ENCODE measurements around the gene SLC23A3.

DNA sequence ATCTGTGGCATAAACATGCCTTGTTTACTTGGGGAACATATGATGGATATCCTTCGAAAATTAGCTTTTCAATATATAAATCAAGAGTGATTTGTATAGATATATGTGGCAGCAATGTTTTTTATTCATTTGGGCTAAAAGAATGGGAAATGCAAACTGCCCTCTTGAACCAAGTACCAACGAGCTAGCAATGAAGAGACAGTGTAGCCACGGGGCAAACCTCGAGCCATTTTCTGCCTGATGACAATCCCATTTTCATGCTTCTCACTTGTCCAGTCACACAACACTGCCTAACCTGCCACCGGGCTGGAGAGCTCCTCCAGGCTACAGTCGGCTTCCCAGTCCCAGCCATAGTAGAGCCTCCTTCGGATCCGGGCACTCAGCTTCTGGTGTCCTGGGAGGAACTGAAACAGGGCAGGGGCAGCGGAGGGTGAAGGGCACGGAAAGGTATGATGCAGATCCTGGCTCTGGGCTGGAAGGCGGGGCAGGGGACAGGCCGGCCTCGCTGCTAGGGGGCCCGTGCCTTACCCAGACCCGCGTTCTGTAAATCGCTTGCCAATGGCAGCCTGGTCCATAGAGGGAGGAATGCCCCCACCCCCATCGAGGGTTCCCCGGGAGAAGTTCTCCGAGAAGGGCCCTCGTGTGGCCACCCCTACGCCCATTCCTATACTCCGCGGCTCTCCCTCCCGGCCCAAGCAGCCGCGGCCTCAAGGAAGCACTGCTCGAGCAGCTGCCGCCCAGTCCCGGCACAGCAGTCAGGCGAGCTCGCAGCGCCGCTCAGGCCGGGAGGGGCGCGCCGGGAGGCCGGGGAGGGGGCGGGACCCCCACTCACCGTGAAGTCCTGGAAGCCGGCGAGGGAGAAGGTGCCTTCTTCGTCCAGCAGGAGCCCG is 6.3 kb upstream of the SLC23A3 start:
- no peak for TF ChIP-seq POLR2AphosphoS5 (IDR thresholded peaks at IDR 0.05; ENCODE audit: low read depth, low read length)
- TF ChIP-seq FOXP2 (optimal IDR thresholded peaks at IDR 0.05; ENCODE audit: borderline replicate concordance, extremely low read depth, extremely low read length, insufficient read depth) = no peak
- TF ChIP-seq TAF1 (IDR thresholded peaks at IDR 0.05; ENCODE audit: borderline replicate concordance, insufficient read depth, low read length) = no peak
- no peak for TF ChIP-seq REST (IDR thresholded peaks at IDR 0.05; ENCODE audit: insufficient read depth in 1 of 2, low read depth in 2 of 2, low read length in 2 of 2)
- TF ChIP-seq SIN3A (IDR thresholded peaks at IDR 0.05; ENCODE audit: borderline replicate concordance, insufficient read depth, low read length) = no peak

Data from PFSK-1 (cell line).